Esophagus muscularis mucosa (tissue), 3 donors: Measurements from ENCODE around the gene HADHB.

Experiments used
- CTCF ChIP-seq, 3 experiments: fragments of 200-600 bp in 2 of 3; fragments of 450-650 bp in 1 of 3; sonication (generic) in 2 of 3; IDR thresholded peaks; one replicate each; pipeline ENCODE4 v1.5.1; 2017 to 2019; ENCODE audit warnings: antibody characterized with exemption in 3 of 3, mild to moderate bottlenecking in 2 of 3, moderate library complexity in 1 of 3
- POLR2A ChIP-seq: fragments of 450-650 bp; IDR thresholded peaks from one replicate; pipeline ENCODE4 v1.6.1; 2017; ENCODE audit warnings: antibody characterized with exemption, moderate library complexity, mild to moderate bottlenecking, low read depth
- POLR2AphosphoS5 ChIP-seq, 2 donors: sonication (generic); formaldehyde crosslinking; IDR thresholded peaks; one replicate each; pipeline ENCODE4 v1.6.1; 2017; ENCODE audit warnings: antibody characterized with exemption in 2 of 2

- TF ChIP-seq POLR2A = no peak
- TF ChIP-seq CTCF (IDR thresholded peaks at IDR 0.05) = no peak
- TF ChIP-seq POLR2AphosphoS5 (IDR thresholded peaks at IDR 0.05) = no peak
Measured at GRCh38 chr2:26217720-26218119, 27.0 kb upstream of the HADHB start.
